Measurements from ENCODE around the gene ADAMTS3. TPM values are rescaled to one million over a fixed set of nuclear protein-coding genes. Genes with fewer than 3 reads are reported as not detected.
A peak's percentile ranks its signal among the peaks of the same experiment; 100 is the strongest.

The ADAMTS3 gene
- total and polyA plus RNA-seq, 9 of the 15 experiments (the other 6 are each of a cell fraction or from before 2014, with no cell fraction given) = 4.0 to 18.0 (median 12.1) TPM

GRCh38 chr4:72473434-72473900 is 95.6 kb downstream of the ADAMTS3 start (continued):
- TF ChIP-seq ZNF407 (IDR thresholded peaks at IDR 0.05; ENCODE audit: low read depth) (no peak), HES1 (IDR thresholded peaks at IDR 0.05; ENCODE audit: low read depth) (no peak), SMARCE1 (IDR thresholded peaks at IDR 0.05) (0 out of 2 replicates have a peak, but pooled peaks have one; percentile 79), TAF9B (IDR thresholded peaks at IDR 0.05; ENCODE audit: partially characterized antibody) (no peak), FIP1L1 (IDR thresholded peaks at IDR 0.05; ENCODE audit: low read depth, low read length, poor library complexity, severe bottlenecking) (no peak), ZNF174 (CRISPR knock-in tag; IDR thresholded peaks at IDR 0.05) (no peak), TFAM (CRISPR knock-in tag; conservative IDR thresholded peaks at IDR 0.05) (no peak), EP400 (IDR thresholded peaks at IDR 0.05) (peak; percentile 52), NR0B1 (IDR thresholded peaks at IDR 0.05; ENCODE audit: partially characterized antibody) (no peak), TCF3 (CRISPR knock-in tag; IDR thresholded peaks at IDR 0.05) (peak; percentile 72), KAT8 (IDR thresholded peaks at IDR 0.05; ENCODE audit: low read depth) (no peak), FOSL1 (tag; conservative IDR thresholded peaks at IDR 0.05) (peak; percentile 93), PATZ1 (CRISPR knock-in tag; IDR thresholded peaks at IDR 0.05; ENCODE audit: borderline replicate concordance) (no peak), THAP7 (CRISPR knock-in tag; IDR thresholded peaks at IDR 0.05) (no peak), PHF20 (IDR thresholded peaks at IDR 0.05; ENCODE audit: partially characterized antibody) (no peak)

Data from K562 (cell line).